NCI-H1694 treated with DMSO at 0.1 percent for 48 hours (cell line): ENCODE data around the gene SUZ12.
"Not testable (repeated sequence)": the region's sequence is repeated elsewhere in the genome, so short reads cannot be mapped to it uniquely, and the experiment has no call there.

Experiments
- DNase-seq: peaks from one replicate; lab custom pipeline; 2025; lab: John Stamatoyannopoulos, UW

Gene SUZ12

DNA sequence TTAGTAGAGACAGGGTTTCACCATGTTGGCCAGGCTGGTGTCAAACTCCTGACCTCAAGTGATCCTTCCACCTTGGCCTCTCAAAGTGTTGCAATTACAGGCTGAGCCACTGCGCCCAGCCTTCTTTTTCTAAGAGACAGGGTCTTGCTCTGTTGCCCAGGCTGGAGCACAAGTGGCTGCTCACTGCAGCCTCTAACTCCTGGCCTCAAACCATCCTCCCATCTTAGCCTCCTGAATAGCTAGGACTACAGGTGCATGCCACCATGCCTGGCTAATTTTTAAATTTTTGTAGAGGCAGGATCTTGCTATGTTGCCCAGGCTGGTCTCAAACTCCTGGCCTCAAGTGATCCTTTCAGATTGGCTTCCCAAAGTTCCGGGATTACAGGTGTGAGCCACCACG is 15.1 kb downstream of the SUZ12 start:
- DNase-seq = not testable (repeated sequence)

DNA sequence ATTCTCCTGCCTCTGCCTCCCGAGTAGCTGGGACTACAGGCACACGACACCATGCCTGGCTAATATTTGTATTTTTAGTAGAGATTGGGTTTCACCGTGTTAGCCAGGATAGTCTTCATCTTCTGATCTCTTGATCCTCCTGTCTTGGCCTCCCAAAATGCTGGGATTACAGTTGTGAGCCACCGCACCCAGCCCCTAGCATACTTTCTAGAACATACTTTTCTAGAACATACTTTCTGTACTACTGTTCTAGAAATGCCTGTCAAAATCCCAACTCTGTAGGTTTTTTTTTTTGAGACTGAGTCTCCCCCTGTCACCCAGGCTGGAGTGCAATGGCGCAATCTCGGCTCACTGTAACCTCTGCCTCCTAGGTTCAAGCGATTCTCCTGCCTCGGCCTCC is 27.3 kb downstream of the SUZ12 start:
- not testable (repeated sequence) for DNase-seq

DNA sequence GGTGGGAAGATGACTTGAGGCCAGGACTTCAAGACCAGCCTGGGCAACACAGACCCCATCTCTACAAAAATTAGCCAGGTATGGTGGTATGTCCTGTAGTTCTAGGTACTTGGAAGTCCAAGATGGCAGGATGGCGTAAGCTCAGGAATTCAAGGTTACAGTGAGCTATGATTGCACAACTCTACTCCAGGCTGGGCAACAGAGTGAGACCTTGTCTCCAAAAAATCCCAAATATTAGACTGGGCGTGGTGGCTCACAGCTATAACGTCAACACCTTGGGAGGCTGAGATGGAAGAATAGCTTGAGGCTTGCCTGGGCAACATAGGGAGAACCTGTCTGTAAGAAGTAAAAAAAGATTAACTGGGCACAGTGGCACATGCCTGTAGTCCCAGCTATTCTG is 30.8 kb downstream of the SUZ12 start:
- no peak for DNase-seq

DNA sequence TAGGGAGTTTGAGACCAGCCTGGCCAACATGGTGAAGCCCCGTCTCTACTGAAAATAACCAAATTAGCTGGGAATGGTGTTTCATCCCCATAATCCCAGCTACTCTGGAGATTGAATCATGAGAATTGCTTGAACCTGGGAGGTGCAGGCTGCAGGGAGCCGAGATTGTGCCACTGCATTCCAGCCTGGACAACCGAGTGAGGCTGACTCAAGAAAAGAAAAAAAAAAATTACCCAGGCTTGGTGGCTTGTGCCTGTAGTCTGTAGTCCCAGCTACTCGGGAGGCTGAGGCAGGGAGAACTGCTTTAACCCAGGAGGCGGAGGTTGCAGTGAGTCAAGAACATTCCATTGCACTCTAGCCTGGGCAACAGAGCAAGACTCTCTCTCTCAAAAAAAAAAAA is 33.6 kb downstream of the SUZ12 start:
- not testable (repeated sequence) for DNase-seq

DNA sequence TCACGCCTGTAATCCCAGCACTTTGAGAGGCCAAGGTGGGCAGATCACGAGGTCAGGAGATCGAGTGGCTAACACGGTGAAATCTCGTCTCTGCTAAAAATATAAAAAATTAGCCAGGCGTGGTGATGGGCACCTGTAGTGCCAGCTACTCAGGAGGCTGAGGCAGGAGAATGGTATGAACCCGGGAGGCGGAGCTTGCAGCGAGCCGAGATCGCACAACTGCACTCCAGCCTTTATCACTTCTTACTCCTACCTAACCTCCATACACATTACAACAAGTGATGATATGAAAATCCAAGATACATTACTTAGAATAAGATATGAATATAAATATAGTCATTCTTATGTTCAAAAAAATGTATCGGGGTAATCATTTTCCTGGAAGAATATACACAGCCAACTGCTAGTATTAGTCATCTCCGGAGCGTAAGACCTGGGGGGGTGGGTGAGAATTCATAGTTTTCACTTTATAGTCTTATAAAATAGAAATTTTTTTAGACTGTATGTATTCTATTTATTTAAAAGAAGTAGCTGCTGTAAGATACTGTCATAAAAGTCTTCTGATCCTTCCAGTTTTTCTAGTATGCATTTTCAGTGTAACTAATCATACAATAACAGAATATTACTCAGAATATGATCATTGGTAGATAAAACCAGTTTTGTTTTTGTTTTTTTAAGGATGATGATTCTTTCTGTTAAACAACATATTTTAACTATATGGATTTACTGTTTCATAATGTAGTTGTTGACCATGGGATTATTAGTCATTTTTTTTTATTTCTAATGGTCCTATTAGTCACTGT is 37.7 kb downstream of the SUZ12 start:
- DNase-seq = not testable (repeated sequence)

DNA sequence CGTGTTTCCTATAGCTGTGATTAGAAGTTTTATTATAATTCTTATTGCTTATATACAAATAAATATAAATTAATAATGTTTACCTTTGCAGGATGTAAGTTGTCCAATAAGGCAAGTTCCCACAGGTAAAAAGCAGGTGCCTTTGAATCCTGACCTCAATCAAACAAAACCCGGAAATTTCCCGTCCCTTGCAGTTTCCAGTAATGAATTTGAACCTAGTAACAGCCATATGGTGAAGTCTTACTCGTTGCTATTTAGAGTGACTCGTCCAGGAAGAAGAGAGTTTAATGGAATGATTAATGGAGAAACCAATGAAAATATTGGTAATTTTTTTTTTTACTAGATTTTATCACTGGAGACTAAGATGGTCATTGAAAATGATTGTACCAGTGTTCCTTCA is 38.6 kb downstream of the SUZ12 start:
- not testable (repeated sequence) for DNase-seq

DNA sequence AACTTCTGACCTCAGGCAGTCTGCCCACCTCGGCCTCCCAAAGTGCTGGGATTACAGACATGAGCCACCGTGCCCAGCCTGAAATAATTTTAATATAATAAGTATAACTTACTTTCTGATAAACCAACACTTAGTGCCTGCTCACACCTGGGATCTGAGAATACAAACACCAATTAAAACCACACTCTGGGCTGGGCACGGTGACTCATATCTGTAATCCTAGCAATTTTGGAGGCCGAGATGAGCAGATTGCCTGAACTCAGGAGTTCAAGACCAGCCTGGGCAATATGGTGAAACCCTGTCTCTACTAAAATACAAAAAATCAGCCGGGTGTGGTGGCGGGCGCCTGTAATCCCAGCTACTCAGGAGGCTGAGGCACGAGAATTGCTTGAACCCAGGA is 55.0 kb downstream of the SUZ12 start:
- not testable (repeated sequence) for DNase-seq

DNA sequence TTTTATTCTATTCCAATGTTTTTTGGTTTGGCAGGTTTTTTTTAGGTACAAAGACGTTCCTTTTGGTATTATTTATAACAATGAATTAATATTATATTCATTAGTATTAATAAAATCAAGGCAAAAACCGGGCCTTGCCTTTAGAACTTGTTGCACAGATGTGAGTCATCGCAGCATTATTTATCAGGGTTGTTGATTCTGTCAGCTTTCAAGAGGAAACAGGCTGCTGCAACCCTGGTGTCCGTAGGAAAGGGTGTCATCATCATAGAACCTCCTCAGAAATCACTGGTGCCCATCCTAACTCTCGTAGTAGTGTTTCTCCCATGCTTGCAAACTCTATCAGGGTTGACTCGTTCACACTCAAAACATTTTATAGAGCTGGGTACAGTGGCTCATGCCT is 60.2 kb downstream of the SUZ12 start:
- DNase-seq = no peak

DNA sequence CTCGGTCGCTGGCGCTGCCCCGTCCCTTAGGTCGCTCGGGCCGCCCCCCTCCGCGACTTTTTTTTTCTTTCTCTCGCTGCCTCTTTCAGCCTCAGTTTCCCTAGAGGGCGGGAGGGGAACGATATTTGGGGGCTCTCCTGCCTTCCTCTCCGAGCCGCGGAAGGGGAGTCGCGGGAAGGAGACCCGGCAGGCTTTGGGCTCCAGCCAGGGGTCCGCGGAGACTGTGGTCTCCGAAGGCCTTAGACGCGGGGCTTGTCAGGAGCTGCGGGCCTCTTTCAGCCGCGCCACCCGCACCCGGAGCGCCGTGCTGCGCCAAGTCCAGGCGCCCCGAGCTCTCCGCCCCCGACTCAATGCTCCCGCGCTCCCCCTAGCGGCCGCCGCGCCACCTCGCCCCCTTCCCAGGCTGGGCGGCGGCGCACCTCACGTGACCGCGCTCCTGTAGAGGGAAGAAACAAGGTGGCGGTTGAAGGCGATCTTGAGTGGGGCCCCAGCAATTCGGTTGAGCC is 70.2 kb downstream of the SUZ12 start, which contains the start of gene LRRC37B:
TSS of gene LRRC37B (plus strand) at position 427 of the 506 bp plus-strand sequence. CDS start 14,010 bp downstream, outside the sequence.
- peak; percentile 42 for DNase-seq

DNA sequence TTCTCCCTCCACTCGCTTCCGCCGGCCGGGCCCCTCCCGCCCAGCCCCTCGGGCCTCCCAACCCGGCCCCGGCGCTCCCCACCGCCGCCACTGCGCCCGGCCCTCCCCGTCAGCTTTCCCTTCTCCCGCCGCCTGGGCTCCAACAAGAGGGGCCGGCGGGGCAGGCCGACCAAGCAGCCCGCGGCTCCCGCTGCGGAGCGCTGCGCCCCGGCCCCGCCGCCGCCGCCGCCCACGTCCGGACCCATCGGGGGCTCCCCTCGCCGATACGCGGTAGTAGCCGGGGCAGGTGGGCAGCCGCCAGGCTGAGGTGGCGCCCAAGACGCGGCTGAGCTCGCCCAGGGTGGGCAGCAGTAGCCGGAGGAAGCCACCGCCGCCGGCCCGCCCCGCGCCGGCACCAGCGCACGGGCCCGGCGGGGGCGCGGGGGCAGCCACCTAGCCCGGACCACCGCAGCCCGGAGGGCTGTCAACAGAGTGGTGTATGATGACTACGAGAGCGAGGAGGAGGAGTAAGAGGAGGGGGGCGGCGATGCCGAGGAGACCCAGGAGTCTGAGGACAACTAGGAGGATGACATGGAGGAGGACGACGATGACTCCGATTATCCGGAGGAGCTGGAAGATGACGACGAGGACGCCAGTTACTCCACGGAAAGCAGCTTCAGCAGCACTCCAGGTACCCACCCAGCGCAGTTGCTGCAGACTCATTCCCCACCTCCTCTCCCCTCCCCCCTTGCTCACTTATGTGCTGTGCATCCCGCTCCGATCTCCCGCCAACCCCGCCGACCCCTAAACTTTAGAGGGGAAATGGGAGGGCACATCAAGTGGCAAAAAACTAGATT is 70.9 kb downstream of the SUZ12 start:
- peak; percentile 18 for DNase-seq

DNA sequence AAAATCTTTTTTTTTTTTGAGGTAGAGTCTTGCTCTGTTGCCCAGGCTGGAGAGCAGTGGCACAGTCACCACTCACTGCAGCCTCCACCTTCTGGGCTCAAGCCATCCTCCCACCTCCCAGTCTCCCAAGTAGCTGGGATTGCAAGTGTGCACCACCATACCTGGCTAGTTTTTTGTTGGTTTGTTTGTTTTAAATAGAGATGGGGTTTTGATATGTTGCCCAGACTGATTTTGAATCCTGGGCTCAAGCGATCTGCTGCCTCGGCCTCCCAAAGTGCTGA is 72.4 kb downstream of the SUZ12 start:
- DNase-seq = no peak

DNA sequence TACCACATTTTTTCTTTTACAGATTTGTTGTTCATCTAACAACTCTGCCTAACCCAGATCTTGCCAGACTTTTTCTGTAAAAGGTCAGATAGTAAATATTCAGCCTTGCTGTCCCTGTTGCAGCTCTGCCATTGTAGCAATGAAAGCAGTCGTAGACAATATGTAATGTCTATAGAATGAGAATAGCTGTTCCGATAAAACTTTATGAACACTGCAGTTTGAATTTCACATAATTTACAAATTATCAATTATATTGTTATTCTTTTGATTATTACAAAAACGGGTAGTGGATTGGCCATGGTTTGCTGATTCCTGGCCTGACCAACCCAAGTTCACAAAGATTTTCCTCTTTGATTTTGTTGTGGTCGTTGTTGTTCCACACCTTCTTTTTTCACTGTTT is 73.3 kb downstream of the SUZ12 start:
- DNase-seq = no peak

DNA sequence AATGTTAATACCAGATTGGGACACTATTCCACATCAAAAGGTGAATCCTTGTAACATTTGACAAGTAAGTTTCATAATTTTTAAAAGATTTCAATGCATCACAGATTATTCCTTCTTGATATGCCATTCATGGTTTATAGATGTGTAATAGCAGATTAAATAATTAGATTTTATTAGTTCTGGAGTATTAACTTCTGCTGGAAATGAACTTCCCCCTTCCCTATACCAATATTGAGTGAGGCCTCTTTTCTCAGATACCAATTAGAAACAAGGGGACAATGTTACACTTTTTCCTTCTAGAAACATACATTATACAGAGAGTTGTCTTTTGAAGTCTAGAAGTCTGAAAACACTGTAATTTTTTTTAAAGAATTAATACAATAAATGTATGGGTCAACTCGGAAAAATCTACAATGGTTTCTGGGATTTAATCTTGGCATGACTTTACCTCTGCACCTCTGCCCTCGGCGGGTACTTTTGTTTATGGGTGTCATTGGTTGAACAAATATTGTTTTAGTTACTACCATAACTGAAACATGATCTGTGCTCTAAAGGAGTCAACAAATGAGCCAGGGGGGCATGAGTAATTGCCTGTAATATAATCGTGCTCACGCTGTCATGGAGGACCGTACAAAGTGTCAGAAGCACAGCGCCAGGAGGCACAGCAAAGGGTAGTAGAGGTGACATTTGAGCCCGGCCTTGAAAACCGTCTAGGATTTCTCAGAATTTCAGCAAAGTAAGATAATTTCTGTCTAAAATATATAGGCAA is 78.6 kb downstream of the SUZ12 start:
- DNase-seq = no peak

DNA sequence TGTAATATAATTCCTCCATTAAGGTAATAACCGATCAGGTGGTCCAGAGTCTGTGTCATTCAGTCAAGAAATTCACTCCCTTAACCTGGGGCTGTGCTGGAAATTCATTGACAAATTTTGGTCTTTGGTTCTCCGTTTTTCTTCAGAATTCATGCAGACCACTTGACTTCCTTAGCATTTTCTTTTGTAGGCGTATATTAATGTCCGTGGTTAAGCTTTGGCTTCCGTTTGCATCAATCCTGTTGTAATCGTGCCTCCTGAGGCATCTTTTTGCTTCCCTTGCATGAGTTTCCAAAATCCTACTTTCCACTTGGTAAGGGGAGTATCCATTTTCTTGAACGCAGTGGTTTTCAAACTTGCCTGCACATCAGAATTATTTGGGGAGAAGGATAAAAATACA is 79.4 kb downstream of the SUZ12 start:
- no peak for DNase-seq

DNA sequence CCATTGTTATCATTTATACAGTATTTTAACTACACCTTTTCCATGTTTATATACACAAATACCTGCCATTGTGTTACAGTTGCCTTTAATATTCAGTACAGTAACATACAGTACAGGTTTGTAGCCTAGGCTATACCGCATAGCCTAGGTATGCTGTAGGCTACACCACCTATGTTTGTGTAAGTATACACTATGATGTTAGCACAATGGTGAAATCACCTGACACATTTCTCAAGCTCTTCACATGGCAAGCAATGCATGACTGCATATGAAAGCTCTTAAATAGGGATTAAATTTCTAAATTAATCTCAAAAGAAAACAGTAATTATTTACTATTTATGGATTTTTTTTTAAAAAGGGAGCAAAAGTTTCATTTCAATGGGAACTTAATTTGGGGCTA is 82.4 kb downstream of the SUZ12 start:
- DNase-seq = no peak

DNA sequence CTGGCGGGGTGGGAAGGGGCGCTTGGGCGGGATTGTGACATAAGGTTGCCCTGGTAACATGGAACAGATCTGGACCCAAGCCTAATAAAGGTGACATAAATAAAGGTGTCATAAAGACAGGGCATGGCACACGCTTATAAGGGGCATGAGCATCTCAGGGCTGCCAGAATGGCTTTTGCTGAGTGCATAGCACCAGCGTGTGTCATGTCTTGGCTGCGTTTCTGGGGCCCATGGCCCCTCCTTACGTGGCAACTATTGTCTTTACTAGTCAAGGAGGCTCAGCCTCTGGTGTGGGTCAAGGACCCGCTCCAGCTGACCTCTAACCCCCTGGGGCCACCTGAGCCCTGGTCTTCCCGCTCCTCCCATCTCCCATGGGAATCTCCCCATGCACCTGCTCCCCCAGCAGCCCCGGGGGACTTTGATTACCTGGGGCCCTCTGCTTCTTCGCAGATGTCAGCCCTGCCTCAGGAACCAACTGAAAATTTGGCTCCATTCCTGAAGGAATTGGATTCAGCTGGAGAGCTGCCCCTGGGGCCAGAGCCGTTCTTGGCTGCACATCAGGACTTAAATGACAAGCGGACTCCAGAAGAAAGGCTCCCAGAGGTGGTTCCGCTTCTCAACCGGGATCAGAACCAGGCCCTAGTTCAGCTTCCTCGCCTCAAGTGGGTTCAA is 84.3 kb downstream of the SUZ12 start:
- DNase-seq = no peak

DNA sequence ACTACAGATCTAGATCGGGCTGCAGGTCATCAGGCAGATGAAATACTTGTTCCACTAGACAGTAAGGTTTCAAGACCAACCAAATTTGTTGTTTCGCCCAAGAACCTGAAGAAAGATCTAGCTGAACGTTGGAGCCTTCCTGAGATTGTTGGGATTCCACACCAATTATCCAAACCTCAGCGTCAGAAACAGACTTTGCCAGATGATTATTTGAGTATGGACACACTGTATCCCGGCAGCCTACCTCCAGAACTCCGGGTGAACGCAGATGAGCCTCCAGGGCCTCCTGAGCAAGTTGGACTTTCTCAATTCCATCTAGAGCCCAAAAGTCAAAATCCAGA is 84.8 kb downstream of the SUZ12 start:
- no peak for DNase-seq

DNA sequence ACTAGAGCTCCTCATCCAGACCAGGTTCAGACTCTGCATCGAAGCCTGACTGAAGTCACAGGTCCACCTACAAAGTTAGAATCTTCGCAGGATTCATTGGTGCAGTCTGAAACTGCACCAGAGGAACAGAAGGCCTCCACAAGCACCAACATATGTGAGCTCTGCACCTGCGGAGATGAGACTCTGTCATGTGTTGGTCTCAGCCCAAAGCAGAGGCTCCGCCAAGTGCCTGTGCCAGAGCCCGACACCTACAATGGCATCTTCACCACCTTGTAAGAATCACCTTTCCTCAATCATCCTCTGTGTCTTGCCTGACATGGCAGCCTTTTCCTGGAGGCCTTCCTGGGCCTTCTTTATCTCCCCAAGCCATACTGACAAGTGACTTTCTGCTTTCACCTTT is 85.7 kb downstream of the SUZ12 start:
- DNase-seq = not testable (repeated sequence)

DNA sequence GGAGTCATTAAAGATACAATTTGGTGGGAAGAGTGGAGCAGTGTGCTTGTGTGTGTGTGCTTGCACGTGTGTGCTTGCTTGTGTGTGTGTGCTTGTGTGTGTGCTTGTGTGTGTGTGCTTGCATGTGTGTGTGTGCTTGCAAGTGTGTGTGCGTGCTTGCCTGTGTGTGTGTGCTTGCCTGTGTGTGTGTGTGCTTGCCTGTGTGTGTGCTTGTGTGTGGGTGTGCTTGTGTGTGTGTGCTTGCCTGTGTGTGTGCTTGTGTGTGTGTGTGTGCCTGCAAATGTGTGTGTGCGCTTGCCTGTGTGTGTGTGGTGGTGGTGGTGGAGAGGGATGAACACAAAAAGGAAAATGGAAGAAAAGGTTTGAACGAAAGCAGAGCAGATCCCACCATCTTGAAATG is 90.5 kb downstream of the SUZ12 start:
- not testable (repeated sequence) for DNase-seq

DNA sequence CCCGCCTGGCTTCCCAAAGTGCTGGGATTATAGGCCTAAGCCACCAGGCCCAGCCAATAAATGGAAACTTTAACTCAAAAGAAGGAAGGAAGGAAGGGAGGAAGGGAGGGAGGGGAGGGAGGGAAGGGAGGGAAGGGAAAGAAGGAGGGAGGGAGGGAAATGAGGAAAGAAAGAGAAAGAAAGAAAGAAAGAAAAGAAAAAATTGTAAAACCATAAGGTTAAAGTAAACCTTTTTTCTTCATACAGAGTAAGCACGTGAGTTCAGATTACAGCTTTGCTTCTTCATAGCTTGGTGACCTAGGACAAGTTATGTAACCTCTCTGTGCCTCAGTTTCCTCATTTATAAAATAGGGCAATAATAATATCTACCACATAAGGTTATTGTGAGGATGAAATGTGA is 96.4 kb downstream of the SUZ12 start:
- no peak for DNase-seq

DNA sequence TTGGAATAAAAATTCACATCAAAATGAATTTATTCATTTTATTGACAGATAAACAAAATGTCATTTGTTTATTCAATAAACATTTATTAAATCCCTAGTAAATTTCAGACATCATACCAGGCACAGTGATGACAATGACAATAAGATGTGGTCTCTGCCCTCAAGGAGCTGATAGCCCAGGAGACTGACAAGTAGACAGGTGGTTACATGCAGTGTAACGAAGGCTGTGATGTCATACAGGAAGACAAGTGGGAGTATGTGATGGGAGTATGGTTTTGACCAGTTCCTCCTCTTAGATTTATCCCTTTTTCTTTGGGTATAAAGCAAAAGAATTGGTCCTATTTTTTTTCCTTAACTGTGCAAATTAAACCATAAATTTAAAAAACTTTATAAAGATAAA is 97.0 kb downstream of the SUZ12 start:
- not testable (repeated sequence) for DNase-seq

DNA sequence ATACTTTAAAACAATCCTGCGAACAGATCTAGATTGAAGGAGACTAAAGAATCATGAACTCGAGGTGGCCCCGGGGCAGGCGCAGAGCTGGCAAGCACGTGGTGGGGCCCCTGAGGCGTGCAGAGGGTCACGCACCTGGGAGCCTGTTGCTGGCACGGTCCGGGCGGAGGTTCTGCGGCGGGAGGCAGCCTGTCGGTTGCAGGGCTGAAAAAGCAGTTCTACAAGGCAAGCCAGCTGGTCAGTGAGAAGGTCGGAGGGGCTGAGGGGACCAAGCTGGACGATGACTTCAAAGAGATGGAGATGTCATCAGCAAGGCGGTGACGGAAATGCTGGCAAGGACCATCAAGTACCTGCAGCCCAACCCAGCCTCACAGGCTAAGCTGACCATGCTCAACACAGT is 103.4 kb downstream of the SUZ12 start:
- not testable (repeated sequence) for DNase-seq
